ENCODE data around the gene ASB4.

ASB4 gene

DNA sequence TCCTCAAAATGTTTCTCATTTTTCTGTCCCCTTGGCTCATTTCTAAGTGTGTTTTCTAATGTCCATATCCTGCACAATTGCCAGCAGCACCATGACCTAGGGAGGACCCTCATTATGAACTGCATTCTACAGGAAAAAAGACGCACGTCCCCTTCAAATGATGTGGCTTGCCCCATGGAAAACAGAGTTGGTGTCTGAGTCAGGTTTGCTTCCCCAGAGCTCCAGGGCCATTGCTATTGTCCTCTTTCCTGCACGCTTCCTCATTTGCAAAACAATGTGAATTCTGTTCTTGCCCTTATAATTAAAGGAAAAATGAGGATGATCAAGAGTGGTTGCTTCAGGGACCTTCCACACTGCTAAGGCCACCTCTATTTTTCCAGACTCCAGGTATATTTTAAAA is 14.7 kb upstream of the ASB4 start:
- DNase-seq (ENCODE audit: insufficient read length, low spot score) (no peak), FAIRE-seq (no peak)
- TF ChIP-seq, protein P1, sequence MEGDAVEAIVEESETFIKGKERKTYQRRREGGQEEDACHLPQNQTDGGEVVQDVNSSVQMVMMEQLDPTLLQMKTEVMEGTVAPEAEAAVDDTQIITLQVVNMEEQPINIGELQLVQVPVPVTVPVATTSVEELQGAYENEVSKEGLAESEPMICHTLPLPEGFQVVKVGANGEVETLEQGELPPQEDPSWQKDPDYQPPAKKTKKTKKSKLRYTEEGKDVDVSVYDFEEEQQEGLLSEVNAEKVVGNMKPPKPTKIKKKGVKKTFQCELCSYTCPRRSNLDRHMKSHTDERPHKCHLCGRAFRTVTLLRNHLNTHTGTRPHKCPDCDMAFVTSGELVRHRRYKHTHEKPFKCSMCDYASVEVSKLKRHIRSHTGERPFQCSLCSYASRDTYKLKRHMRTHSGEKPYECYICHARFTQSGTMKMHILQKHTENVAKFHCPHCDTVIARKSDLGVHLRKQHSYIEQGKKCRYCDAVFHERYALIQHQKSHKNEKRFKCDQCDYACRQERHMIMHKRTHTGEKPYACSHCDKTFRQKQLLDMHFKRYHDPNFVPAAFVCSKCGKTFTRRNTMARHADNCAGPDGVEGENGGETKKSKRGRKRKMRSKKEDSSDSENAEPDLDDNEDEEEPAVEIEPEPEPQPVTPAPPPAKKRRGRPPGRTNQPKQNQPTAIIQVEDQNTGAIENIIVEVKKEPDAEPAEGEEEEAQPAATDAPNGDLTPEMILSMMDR (IDR thresholded peaks at IDR 0.05; ENCODE audit: insufficient read depth, missing control alignments) = no peak

DNA sequence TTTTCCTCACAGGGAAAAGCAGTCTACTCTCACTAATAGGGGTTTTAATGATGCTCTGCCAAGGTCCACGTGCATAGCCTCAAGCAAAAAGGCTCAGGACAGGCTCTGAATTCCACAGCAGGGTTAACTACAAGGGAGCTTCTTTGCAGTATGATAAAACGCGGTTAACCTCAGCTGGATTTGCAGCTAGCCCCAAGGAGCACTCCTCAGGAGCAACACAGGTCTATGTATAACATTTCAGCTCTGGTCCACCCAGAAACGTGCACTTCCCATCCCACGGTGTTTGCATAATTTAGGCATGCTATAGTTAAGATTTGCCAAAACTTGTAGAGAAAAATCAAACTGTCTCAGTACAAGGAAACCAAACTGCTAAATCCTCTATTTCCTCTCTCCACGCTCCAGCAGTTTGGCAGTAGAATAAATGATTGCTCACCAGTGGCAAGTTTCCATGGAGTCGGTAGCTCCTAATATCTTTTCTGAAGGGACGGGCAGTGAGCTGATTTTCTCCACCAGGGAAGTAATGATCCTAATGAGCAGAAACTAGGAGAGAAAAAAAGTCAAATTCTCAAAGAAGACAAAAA is 13.1 kb upstream of the ASB4 start:
- TF ChIP-seq, protein P1 (IDR thresholded peaks at IDR 0.05; ENCODE audit: insufficient read depth, missing control alignments) = no peak
- no peak for DNase-seq (ENCODE audit: insufficient read length, low spot score)
- no peak for FAIRE-seq

DNA sequence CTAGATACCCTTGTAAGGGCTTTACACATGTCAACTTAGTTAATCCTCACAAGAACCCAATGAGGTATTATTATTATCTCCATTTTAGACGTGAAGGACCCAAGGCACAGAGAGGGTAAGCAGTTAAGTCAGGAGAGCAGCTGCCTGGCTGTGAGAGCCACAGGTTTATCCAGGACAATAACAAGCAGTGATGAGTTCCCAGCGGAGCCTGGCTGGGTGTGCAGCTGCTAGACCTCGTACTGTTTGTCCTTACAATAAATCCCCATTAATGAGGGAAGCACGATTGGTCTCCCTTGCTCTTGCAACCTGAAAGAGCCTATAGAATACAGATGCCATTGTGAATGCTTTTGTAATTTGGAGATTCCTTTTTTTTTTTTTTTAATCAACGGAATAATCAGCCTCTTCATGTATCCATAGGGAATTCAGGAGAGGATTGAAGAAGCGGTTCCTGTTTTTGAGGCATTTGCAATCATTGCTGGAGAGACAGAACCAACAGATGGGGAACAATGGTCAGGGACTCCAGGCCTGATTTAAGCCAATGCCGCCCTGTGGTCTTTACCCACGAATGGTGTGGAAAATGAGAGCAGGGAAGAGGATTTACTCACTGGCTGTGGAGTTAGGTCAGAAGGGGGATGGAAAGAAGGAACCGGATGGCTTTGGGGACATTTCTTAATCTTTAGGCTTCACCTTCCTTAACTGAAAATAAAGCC is 12.3 kb upstream of the ASB4 start:
- TF ChIP-seq, protein P1 (IDR thresholded peaks at IDR 0.05; ENCODE audit: insufficient read depth, missing control alignments) = no peak
- no peak for DNase-seq (ENCODE audit: insufficient read length, low spot score)
- FAIRE-seq = peak; percentile 75

DNA sequence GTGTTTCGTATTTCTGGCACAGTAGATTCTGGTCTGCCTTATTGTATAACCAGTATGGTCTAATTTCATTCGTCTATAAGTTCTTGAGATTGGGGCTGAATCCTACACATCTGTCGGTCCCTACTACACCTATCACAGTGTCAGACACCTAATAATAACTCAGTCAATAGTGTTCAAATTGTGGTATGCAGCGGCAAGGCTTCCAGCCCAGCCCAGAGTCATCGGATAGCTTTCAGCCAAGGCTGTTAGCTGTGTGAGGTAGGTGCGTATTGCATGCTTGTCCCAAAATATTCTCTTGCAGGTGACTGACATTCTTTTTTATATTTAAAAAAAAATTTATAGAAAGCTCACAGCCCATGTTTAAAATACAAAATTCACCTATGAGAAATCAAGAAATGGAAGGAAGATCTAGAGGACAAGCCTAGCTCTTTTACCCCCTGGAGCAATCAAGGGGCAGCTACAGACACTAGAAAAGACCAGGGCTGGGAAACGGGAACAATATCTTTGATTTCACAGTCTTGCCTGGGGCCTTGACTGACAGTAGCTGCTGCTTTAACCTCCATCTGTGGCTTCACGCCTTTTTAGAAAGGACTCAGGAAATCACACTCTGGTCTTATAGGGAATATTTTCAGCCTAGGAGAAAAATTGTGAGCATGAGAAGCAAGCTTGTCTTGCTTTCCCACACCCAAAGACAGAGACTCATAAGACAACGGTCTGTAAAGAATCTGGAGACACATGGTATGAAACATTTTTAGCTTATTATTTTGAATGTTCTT is 9.5 kb upstream of the ASB4 start:
- FAIRE-seq = no peak
- TF ChIP-seq, protein P1 (IDR thresholded peaks at IDR 0.05; ENCODE audit: insufficient read depth, missing control alignments) = no peak
- DNase-seq (ENCODE audit: insufficient read length, low spot score) = no peak

DNA sequence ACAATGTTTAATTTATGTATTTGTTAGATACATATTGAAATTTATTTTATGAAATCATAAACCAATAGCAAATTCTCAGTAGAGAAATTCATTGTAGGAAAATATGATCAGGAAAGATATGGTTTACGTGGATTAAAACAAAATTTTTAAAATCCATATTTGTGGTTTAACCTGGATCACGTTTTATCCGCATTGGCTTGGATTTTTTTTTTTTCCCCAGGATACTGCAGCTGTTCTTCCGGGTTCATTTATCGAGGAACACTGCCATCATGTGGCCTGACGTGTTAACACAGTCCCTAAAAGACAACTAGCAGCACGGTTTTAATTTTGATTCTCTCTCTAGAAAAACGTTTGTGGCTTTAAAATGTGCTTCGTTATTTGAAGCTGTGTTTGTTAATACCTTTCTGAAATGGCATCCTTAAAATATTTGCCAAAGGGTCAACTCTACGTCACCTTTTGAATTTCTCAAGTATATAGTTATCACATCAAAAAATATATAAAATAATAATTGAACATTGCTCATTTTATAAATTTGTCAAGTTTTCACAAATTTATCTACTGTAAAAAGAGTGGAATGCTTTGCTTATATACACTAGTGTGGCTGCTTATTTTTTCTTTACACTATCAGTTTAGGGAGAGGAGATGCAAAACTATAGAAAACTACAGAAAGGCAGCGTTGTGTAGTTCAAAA is 8.7 kb upstream of the ASB4 start:
- peak; percentile 87 for FAIRE-seq
- TF ChIP-seq, protein P1 (IDR thresholded peaks at IDR 0.05; ENCODE audit: insufficient read depth, missing control alignments) = peak; percentile 85
- no peak for DNase-seq (ENCODE audit: insufficient read length, low spot score)

DNA sequence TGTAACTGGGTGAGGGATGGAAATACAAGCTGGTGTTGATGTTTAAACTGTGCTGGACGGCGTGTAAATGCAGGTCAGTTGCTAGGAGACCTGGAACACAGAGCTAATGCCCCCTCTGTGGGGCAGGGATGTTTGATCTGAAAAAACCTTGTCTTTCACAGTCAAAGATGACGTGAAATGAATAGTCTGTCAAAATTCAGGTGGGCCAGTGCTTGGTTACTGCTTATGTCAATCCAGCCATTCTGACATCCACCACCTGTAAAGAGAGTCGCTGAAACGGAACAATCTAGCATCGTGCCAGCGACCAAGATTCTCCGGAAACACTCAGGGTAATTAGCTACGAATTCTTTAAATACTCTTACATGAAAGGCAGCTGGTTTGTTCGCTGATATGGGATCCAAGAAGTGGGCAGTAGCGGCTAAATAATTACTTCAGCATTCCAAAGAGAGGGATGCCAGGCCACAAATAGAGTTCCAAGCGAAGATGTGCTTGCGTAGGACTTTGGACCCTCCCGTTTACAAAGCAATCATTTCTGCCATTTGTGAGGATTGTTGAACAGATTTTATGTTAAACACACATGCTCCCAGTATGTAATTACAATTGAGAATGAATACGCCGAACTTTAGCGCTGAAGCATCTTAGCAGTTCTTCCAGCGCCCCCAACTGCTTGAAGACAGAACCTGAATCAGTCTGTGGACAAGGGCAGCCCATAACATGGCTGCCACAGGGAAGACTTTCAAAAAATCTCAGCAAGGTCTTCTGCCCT is 7.3 kb upstream of the ASB4 start:
- no peak for FAIRE-seq
- TF ChIP-seq, protein P1 (IDR thresholded peaks at IDR 0.05; ENCODE audit: insufficient read depth, missing control alignments) = no peak
- DNase-seq (ENCODE audit: insufficient read length, low spot score) = no peak

Measured in D721Med (cell line).